Activated gamma-delta T cell (primary cell): ENCODE measurements around the gene NCOA1.

Experiments
- DNase-seq: peaks from one replicate; lab custom pipeline; 2025; lab: John Stamatoyannopoulos, UW

The NCOA1 gene

DNA sequence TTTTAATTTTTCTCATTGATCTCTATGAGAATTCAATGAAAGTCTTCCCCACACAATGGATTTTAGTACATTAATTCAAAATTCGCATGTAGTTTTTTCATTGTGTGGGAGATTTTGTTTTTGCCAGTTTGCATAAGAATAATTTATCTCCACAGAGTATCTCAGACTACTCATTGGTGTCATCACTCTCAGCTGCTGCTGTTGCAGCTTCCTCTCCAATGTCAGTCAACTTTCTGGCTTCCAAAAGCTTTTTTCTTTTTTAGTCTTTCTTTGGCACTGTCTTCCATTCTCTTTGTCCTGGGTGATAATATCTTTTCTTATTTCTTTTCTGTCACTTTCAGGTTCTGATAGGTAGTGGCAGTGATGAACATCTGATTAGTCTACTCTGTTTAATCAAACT lies 251.7 kb downstream of the NCOA1 start:
- no peak for DNase-seq

DNA sequence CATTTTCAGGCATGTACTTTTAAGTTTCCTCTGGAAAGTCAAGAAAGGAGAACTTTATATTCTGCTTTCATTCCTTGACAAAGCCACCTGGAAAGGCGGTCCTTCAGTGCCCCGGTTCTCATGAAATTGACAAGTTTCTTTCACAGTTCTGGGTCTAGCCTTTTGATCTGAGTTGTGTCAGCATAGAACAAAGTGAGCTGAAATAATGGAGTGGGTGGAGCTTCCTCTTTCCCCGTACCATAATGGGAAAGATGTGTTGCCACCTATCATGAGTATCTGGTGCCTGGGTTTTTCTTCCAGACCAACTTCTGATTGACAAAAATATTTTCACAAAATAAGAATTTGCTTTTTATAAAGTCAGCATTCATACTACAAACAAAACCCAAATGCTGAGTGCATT lies 252.9 kb downstream of the NCOA1 start:
- DNase-seq, result no peak

DNA sequence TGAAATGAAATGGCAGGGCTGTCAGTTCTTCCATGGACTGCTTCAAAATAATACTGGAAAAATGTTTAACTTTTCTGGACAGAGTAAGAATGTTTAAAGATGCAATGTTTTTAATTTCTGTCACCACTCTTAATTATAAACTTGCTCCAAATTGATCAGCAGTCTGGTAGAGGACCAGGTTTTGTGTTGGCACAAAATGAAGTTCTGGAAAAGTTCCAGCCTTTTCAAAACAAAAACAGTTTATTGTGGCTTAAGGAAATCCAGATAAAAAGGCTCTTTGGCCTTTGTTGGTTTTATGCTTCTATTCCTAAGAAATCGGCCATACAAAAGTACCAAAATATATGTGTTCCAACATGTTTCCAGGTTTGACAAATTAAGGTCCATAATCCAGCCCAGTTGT lies 253.3 kb downstream of the NCOA1 start:
- no peak for DNase-seq

DNA sequence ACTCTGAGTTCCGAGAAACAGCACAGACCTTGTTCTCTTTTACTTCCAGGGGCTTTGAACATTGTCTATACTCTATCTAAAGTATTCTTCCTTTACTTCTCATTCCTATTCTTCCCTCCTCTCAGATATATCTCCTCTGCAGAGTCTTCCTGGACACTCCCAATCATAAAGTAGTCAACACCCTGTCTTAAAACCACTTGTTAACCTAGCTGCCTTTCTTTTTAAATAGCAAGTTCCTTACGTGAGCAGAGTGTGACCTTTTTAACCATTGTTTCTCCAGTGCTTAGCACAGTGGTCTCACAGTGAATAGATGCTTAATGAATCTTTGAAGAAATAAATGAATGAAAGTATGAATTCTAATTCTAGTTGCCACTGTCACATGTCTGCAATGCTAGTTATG lies 254.8 kb downstream of the NCOA1 start:
- DNase-seq, result no peak

DNA sequence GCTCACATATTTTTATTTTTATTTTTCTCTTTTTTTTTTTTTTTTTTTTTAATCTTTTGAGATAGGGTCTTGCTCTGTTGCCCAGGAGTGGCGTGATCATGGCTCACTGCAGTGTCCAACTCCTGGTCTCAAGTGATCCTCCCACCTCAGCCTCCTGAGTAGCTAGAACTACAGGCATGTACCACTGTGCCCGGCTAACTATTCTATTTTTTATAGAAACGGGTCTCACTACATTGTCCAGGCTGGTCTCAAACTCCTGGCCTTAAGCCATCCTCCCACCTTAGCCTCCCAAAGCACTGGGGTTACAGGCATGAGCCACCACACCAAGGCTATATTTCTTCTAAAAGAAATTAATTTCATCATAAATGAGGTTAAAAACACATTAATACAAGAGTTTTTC lies 256.2 kb downstream of the NCOA1 start:
- DNase-seq, result no peak

DNA sequence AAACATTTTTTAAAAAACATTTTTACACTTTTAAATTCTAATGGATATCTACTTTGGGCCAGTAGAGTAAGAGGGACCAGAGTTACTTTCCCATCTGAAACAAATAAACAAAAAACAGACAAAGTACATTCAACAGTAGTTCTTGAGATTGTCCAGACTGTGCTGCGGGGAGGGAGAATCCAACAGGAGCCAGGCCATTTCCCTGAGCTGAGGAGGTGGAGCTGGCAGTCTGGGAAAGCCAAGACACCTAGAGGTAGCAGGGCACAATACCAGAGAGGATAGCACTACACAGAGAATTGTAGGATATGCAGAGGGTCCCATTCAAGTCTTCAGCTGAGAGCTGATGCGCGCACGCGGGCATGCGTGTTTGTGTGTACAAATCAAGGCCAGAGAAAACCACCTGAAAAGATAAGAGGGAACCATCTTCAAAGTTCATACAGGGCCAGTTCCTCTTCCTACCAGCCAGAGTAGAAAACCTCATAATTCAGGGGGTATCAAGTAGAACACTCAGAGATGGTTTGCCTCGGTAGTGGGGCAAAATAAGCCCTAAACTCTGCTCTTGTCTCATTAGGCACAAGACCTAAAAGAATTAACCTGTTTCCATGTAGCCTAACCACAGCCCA lies 258.1 kb downstream of the NCOA1 start:
- DNase-seq, result no peak

DNA sequence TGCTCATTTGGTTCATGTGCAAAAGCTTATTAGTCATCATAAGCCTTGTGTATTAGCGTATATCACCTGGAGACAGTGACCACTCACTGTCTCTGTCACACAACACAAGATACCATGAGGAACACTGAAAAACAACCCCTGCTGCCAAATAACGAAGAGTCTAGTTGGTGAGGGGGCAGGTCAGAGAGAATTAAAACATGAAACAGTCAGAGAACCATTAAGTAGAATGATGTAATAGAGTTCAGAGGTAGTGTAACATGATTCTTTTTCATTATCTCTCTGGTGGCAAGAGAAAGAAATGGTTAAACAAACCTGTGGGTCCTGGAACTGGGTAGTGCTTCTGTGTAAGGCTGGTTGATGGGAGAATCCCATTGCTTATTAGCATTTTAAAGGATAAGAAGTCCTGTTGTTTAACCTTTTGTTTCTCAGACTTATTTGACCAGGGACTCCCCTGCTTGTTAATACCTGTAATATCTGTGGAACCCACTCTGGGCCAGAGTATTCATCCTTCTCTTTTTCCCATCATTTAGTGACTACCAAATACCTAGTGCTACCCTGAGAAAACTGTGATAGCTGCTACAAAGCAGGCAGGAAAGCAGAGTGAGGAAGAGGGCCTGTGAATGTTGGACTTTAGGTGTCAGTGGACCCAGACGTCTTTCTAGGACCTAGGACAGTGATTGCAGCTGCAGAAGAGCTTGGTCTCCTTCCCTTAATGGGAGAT lies 264.1 kb downstream of the NCOA1 start:
- DNase-seq, result no peak

DNA sequence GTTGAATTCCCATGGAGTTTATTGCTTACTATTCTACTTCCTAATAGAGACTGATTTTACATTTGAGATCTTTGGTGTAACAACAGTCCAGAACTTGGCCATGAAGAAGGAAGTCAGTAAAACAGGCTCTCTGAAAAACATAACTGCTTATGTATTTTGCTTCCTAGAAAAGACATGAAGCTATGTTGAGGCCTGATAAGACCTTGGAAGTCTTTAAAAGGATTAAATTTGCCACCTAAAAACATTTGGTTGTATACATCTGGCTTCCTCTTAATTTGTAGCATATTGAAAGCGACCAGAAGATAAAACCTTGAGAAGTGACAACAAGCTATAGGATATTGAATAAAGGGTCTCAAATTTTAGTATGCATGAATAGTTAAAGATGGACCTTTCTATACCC lies 265.7 kb downstream of the NCOA1 start:
- DNase-seq, result no peak

DNA sequence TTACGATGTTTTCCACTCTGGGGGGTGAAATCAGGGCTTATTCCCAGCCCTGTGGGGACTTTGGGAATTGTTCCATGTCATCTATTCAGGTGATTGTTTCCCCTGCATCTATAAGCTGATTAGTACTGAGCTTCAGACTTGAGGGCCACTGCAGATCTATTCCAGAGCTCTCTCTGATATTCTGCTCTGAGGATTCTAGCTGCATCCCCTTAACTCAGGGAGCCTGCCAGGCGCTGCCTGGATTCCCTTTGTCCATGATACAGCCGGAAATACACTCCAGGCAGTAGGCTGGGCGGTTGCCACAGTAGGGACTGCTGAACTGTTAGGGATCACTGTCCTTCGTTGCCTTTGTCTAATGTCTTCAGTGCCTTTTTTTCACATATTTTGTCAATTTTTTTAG lies 270.8 kb downstream of the NCOA1 start:
- no peak for DNase-seq

DNA sequence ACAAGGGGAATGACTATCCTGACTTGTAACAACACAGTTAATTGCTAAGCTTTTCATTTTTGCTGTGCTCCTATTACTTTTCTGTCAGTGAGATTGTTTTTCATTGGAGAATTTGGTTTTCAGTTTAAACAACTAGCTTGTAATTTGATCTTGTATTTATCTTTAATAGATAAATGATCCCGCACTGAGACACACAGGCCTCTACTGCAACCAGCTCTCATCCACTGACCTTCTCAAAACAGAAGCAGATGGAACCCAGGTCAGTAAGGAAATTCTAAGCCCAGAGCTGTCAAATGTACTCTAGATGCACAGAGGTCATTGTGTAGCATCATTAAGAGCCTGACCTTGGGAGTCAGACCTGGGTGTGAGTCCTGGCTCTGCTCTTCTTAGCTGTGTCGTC lies 271.5 kb downstream of the NCOA1 start:
- no peak for DNase-seq

DNA sequence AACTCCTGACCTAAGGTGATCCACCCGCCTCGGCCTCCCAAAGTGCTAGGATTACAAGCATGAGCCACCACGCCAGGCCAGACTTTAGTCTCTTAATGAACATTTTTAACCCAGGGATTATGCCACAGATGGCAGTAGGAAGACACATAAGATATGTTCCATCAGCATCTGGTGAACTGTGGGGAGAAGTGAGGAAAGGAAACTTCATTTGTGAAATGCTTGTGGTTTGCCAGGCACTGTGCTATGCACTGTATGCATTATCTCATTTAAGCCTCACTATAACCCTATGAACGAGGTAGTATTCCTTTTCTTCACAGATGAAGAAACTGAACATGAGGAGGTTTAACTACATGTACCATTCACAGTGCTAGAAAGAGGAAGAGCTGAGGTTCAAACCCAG lies 272.8 kb downstream of the NCOA1 start:
- DNase-seq, result no peak

DNA sequence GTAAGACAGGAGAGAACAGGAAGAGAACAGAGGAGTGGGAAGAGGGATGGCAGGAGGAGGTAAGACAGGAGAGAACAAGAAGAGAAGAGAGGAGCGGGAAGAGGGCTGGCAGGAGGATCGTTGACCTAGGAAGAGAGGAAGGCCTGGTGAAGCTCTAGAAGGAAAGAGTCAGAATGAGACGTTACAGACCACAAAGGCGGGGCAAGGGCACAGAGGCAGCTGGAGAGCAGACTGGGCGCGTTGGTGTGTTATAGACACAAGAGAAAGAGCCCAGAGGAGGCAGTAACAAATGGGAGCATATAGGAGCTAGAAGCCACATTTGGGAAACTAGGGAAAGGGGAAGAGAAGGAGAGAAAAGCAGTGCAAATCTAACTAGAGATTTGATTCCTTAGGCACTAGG lies 275.6 kb downstream of the NCOA1 start:
- DNase-seq, result no peak

DNA sequence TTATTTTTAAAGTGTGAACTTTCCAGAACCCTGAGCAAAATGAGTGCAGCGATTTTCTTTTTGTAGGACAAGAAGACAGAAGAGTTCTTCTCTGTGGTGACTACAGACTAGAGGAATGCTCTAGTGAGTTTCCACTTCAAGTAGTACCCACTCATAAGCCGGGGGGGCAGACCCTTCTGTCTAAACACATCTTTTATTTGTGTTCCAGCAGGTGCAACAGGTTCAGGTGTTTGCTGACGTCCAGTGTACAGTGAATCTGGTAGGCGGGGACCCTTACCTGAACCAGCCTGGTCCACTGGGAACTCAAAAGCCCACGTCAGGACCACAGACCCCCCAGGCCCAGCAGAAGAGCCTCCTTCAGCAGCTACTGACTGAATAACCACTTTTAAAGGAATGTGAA lies 277.0 kb downstream of the NCOA1 start:
- DNase-seq, result no peak

DNA sequence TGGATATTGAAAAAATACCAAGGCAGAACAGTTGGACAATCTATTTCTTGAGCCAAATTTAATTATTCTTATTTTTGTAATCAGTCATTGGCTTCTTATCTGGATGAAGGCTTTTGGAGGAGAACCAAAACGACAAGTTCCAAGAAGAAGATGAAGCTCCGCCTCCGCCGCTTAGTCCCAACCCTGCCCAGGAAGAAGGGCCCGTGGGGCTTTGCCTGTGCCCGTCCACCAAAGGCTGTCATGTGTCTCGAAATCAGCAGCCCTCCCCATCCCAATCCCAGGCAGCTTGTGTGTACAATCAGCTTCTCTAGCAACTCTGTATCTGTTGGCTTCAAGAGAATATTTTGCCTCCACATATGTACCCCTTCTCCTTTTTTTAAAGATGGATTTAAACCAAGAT lies 277.5 kb downstream of the NCOA1 start:
- DNase-seq, result no peak

DNA sequence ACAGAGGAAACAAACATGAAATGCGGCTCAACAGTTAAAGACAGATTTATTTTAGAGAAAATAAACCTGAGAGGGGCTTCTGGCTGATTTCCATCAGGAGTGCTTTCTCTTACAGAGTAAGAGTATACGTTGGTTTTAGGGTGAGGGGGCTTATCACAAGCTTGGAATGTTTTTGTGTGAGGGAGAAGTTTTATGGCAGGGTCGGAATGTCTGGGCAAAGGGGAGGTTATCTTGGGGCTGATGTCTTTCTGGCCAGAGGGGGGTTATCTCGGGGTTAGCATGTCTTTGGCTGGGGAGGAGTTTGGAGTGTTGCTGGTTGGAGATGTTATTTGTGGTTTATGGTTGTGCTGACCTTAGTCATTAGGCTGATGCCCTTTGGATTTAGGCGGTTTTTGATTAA lies 280.0 kb downstream of the NCOA1 start:
- no peak for DNase-seq

DNA sequence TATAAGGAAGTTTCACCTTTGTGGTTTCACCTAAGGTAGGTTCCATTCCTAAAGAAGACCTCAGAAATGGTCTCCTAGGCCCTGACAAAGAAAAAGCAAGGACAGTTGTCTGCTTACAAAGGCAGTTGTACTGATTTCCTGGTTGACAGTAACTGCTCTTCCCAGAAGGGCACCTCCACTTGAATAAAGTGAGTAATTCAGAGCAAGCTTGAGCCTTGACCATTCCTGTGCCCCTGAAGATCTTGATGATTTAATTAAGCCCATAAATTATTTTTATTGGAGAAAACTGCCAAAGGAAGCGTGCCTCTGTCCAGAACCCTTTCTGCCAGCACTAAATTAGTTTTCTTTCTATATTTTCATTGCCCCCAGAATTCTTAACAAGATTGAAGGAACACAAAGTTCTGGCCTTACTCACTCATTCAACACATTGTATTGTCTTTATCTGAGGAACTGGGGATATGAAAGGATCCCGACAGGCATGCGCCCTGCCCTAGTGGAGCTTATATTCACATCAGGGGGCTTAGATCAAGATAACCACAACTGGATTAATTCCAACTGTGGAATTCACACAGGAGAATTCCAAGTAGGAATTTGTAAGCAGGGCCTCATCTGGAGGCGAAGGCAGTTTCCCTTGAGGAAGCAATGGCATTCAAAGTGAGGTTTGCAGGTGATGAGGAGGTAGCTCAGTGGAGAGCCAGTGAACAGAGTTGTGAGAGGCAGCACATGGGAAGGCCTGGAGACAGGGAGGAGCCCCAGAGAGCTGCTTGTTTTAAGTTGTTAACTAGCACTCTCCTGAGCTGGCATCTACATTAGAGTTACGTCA lies 280.9 kb downstream of the NCOA1 start:
- DNase-seq, result no peak

DNA sequence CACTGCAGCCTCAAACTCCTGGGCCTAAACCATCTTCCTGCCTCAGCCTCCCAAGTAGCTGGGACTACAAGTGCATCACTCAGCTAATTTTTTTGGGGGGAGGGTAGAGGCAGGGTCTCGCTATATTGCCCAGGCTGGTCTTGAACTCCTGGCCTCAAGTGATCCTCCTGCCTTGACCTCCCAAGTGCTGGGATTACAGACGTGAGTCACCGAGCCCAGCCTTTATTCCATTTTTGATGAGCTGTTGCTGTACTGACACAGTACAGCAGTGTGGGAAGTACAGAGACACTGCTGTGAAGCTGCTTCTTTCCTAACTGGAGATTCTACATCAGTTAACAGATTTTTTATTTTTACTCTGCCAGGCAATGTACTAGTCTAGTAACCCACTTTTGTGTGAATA lies 283.3 kb downstream of the NCOA1 start:
- no peak for DNase-seq

DNA sequence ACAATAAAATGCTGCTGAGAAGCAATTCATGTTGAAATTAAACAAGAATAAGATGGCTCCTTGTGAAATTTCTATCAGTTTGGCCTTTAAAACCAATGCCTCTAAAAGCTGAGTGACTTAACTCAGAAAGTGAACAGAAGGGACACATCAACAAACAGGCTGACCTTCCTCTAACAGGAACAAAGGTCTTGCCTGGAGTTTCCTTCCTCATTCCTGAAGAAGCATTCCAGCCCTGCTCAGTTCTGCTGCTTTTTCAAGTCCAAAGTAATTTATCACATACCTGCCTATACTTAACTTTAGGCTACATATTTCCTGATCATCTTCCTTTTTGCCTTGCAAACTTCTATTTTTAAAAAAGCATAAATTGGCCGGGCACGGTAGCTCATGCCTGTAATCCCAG lies 288.1 kb downstream of the NCOA1 start:
- DNase-seq, result no peak

DNA sequence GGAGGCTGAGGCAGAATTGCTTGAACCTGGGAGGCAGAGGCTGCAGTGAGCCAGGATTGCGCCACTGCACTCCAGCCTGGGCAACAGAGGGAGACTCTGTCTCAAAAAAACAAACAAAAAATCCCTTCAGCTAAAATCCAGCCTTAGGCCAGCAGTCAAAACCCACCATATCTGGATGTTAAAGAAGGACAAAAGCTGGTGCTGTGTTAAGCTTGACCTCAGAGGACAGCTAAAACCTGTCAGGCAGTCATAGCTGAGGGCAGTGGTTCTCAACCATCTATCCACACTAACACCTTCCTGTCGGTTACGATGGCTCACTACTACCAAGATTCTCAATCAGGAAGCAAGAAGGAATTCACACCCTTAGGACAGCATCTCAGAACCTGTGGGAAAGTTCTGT lies 292.6 kb downstream of the NCOA1 start:
- no peak for DNase-seq

DNA sequence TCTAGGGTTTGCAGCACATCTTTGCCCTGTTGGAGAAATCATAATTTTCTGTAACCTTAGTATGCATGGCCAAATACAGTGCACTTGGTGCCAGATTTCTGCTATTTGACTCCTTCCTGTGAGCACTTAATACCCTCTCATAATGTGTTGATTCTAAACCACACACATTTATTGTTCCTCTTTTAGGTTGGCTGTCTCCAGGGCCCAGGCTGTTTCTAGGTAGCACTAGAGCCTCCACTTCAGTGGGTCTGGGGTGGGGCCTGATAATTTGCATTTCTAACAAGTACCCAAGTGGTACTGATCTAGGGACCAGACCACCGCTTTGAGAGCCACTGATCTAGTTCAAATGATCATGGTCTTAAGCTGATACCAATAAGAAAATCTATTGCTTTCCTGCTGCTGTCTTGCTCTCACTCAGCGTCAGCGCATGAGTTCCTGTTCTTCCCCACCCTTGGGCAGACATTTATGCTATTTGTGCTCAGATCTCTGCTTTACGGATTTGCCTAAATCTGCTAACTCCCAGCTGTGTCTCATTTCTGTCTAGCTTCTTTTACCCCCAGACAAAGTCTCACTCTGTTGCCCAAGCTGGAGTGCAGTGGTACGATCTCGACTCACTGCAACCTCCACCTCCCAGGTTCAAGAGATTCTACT lies 294.7 kb downstream of the NCOA1 start:
- no peak for DNase-seq

DNA sequence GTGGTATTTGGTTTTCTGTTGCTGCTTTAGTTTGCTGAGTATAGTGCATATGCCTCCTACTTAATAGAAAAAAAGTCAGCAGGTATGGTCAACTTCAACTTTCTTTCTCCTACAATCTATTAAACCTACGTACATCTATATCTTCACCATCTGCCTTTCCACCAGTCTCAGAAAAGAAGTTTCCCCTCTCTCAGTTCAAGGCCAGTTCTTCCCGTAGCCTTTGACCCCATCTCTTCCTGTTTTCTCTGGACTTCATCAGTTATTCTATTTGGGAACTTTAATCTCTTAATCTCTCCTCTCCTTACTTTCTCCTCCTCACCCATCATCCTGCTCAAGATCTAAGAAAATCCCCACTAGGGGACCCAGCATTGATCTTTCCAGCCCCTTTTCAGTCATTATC lies 296.5 kb downstream of the NCOA1 start:
- no peak for DNase-seq

DNA sequence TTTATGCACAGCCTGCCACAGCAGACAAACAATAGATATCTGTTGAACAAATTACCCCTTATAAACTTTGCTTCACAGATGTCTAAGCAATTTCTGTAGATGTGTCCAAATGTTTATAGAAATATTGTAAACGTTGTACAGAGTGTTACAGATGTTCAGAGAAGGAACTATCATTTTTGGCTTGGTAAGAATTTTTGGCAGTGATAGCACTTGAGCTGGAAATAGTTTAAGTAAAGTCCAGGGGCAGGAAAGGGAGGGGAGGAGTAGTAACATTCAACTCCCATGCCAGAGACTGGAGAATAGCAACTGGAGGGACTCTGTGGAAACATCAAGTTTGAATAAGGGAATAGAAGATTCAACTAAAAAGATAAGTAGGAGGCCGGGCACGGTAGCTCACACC lies 297.8 kb downstream of the NCOA1 start:
- DNase-seq, result no peak

DNA sequence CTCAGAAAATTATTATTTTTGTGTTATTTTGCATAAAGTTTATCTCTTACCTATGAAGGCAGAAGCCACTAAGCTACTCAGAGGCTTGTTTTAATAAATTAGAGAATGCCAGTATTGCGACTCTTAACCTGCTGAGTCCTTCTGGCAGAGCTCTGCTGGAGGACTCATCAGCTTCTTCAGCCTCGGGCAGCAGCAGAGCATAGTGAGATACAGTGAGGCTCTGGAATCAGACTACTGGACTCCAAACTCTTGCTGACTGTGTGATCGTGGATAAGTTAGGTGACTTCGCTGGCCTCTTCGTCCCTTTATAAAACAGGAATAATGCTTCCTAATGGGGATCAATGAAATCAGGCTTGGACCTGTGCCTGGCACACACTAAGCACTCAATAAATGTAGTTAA lies 300.4 kb downstream of the NCOA1 start:
- DNase-seq, result no peak
